ENCODE measurements around the gene HELZ2.

GRCh38 chr20:63579017-63579694 is 5.1 kb upstream of the HELZ2 start:
- TF ChIP-seq CTCF (IDR thresholded peaks at IDR 0.05) (no peak), POLR2AphosphoS5 (IDR thresholded peaks at IDR 0.05) (no peak)
